ENCODE results near the gene MIER2.

Gene MIER2

GRCh38 chr19:313988-314815, 30.4 kb downstream of the MIER2 start:
- no peak for TF ChIP-seq CTCF (IDR thresholded peaks at IDR 0.05; ENCODE audit: low read depth, low read length, poor library complexity, severe bottlenecking)
- no peak for TF ChIP-seq EZH2phosphoT487 (IDR thresholded peaks at IDR 0.05; ENCODE audit: borderline replicate concordance, low read length)
- peaks cover 10% of the 10 kb centered on the region for H3K79me2 ChIP-seq (ENCODE audit: control insufficient read depth, low read length)
- H3K4me1 ChIP-seq (ENCODE audit: control insufficient read depth, low read length) = no peaks in the 10 kb centered on the region
- no peaks in the 10 kb centered on the region for H4K20me1 ChIP-seq (ENCODE audit: control insufficient read depth, insufficient read depth, low read depth, low read length)
- no peak overlapping the region for H3K4me2 ChIP-seq (ENCODE audit: low read length)
- no peak overlapping the region for H3K27ac ChIP-seq (ENCODE audit: low read depth, low read length)
- no peaks in the 10 kb centered on the region for H3K27me3 ChIP-seq (ENCODE audit: control insufficient read depth, low read length)
- H3F3A ChIP-seq (ENCODE audit: control insufficient read depth, insufficient read depth) = no peaks in the 10 kb centered on the region
- peaks cover 18% of the 10 kb centered on the region for H3K36me3 ChIP-seq (ENCODE audit: control insufficient read depth, low read length)
- no peaks in the 10 kb centered on the region for H3K9me3 ChIP-seq (ENCODE audit: control insufficient read depth, insufficient read depth, low read length)
- no peak overlapping the region for H3K4me3 ChIP-seq (ENCODE audit: low read length)
- H3K9me2 ChIP-seq (replicated peaks; ENCODE audit: control insufficient read depth, low read length) = no peaks in the 10 kb centered on the region

GRCh38 chr19:313169-313987, 31.2 kb downstream of the MIER2 start:
- Histone ChIP-seq H3K36me3 (ENCODE audit: control insufficient read depth, low read length) (peaks cover 23% of the 10 kb centered on the region), H3K27ac (ENCODE audit: low read depth, low read length) (no peak overlapping the region), H3K9me3 (ENCODE audit: control insufficient read depth, insufficient read depth, low read length) (no peaks in the 10 kb centered on the region), H3K27me3 (ENCODE audit: control insufficient read depth, low read length) (no peaks in the 10 kb centered on the region), H3K4me1 (ENCODE audit: control insufficient read depth, low read length) (no peaks in the 10 kb centered on the region), H3K4me2 (ENCODE audit: low read length) (no peak overlapping the region), H3F3A (ENCODE audit: control insufficient read depth, insufficient read depth) (no peaks in the 10 kb centered on the region), H3K4me3 (ENCODE audit: low read length) (no peak overlapping the region), H4K20me1 (ENCODE audit: control insufficient read depth, insufficient read depth, low read depth, low read length) (no peaks in the 10 kb centered on the region), H3K9me2 (replicated peaks; ENCODE audit: control insufficient read depth, low read length) (no peaks in the 10 kb centered on the region), H3K79me2 (ENCODE audit: control insufficient read depth, low read length) (peaks cover 9% of the 10 kb centered on the region)
- TF ChIP-seq EZH2phosphoT487 (IDR thresholded peaks at IDR 0.05; ENCODE audit: borderline replicate concordance, low read length) (no peak), CTCF (IDR thresholded peaks at IDR 0.05; ENCODE audit: low read depth, low read length, poor library complexity, severe bottlenecking) (no peak)

- Histone ChIP-seq H3K4me3 (ENCODE audit: low read length) (no peak overlapping the region), H3K9me2 (replicated peaks; ENCODE audit: control insufficient read depth, low read length) (no peaks in the 10 kb centered on the region), H3K9me3 (ENCODE audit: control insufficient read depth, insufficient read depth, low read length) (no peaks in the 10 kb centered on the region), H3F3A (ENCODE audit: control insufficient read depth, insufficient read depth) (no peaks in the 10 kb centered on the region), H3K4me1 (ENCODE audit: control insufficient read depth, low read length) (no peaks in the 10 kb centered on the region), H3K36me3 (ENCODE audit: control insufficient read depth, low read length) (peaks cover 32% of the 10 kb centered on the region), H3K4me2 (ENCODE audit: low read length) (no peak overlapping the region), H3K79me2 (ENCODE audit: control insufficient read depth, low read length) (peaks cover 2% of the 10 kb centered on the region; the same call in 1 of the 2 replicates), H3K27me3 (ENCODE audit: control insufficient read depth, low read length) (no peaks in the 10 kb centered on the region), H4K20me1 (ENCODE audit: control insufficient read depth, insufficient read depth, low read depth, low read length) (no peaks in the 10 kb centered on the region), H3K27ac (ENCODE audit: low read depth, low read length) (no peak overlapping the region)
- TF ChIP-seq CTCF (IDR thresholded peaks at IDR 0.05; ENCODE audit: low read depth, low read length, poor library complexity, severe bottlenecking) = no peak
- TF ChIP-seq EZH2phosphoT487 (IDR thresholded peaks at IDR 0.05; ENCODE audit: borderline replicate concordance, low read length) = no peak
Measured at GRCh38 chr19:311813-312261, 32.8 kb downstream of the MIER2 start.
